Mucosa of stomach (tissue), 1 donor: ENCODE measurements around the gene SERPINB6.
"Not testable (repeated sequence)": the region's sequence is repeated elsewhere in the genome, so short reads cannot be mapped to it uniquely, and the experiment has no call there.

Experiments
- H3K27me3 ChIP-seq: one replicate; pipeline ENCODE4 v1.7.0; 2013; ENCODE audit warnings: mild to moderate bottlenecking, low read length; ENCODE audit not compliant: control insufficient read depth, insufficient read depth
- H3K36me3 ChIP-seq: one replicate; pipeline ENCODE4 v1.7.0; 2013; ENCODE audit warnings: low read length; ENCODE audit not compliant: control insufficient read depth, insufficient read depth
- H3K4me1 ChIP-seq: one replicate; pipeline ENCODE4 v1.7.0; 2013; ENCODE audit warnings: mild to moderate bottlenecking, low read length; ENCODE audit not compliant: control insufficient read depth, insufficient read depth
- H3K4me3 ChIP-seq: one replicate; pipeline ENCODE4 v1.7.0; 2013; ENCODE audit warnings: low read length
- H3K9ac ChIP-seq: one replicate; pipeline ENCODE4 v1.7.0; 2013; ENCODE audit warnings: mild to moderate bottlenecking, low read length, moderate library complexity
- H3K9me3 ChIP-seq: one replicate; pipeline ENCODE4 v1.7.0; 2013; ENCODE audit warnings: mild to moderate bottlenecking, low read length, moderate library complexity; ENCODE audit not compliant: control insufficient read depth
- donor health status: Pancreatic carcinoma.

SERPINB6 gene

DNA sequence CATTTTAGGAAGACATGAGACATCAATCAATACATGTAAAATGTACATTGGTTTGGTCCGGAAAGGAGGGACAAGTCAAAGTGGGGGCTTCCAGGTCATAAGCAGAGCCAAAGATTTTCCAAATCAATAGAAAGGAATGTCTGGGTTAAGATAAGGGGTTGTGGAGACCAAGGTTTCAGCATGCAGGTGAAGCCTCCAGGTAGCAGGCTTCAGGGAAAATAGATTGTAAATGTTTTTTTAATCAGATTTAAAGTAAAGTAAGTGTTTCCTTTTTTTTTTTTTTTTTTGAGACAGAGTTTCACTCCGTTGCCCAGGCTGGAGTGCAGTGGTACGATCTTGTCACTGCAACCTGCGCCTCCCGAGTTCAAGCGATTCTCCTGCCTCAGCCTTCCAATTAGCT, 51.5 kb downstream of the SERPINB6 start:
- no peak overlapping the region for H3K9ac ChIP-seq
- H3K27me3 ChIP-seq: no peaks in the 10 kb centered on the region
- no peaks in the 10 kb centered on the region for H3K9me3 ChIP-seq
- H3K36me3 ChIP-seq: no peaks in the 10 kb centered on the region
- H3K4me1 ChIP-seq: no peaks in the 10 kb centered on the region
- no peak overlapping the region for H3K4me3 ChIP-seq

- Histone ChIP-seq H3K9me3 (no peaks in the 10 kb centered on the region), H3K9ac (no peak overlapping the region), H3K36me3 (no peaks in the 10 kb centered on the region), H3K4me3 (no peak overlapping the region), H3K4me1 (peaks cover 4% of the 10 kb centered on the region), H3K27me3 (no peaks in the 10 kb centered on the region)
Measured at GRCh38 chr6:2919401-2919800, 52.0 kb downstream of the SERPINB6 start.

- H3K9ac ChIP-seq: no peak overlapping the region
Measured at GRCh38 chr6:2918936-2919335, 52.4 kb downstream of the SERPINB6 start.

GRCh38 chr6:2917801-2918445, 53.4 kb downstream of the SERPINB6 start:
- Histone ChIP-seq H3K4me1 (peaks cover 15% of the 10 kb centered on the region), H3K27me3 (no peaks in the 10 kb centered on the region), H3K36me3 (no peaks in the 10 kb centered on the region), H3K9ac (no peak overlapping the region), H3K4me3 (no peak overlapping the region), H3K9me3 (no peaks in the 10 kb centered on the region)

More at GRCh38 chr6:2918936-2919335, 52.4 kb downstream of the SERPINB6 start:
- Histone ChIP-seq H3K4me1 (peaks cover 8% of the 10 kb centered on the region), H3K27me3 (no peaks in the 10 kb centered on the region), H3K9me3 (no peaks in the 10 kb centered on the region), H3K4me3 (no peak overlapping the region), H3K36me3 (no peaks in the 10 kb centered on the region)

- Histone ChIP-seq H3K36me3 (no peaks in the 10 kb centered on the region), H3K27me3 (no peaks in the 10 kb centered on the region), H3K9me3 (no peaks in the 10 kb centered on the region), H3K4me3 (no peak overlapping the region), H3K4me1 (peaks cover 15% of the 10 kb centered on the region), H3K9ac (no peak overlapping the region)
Measured at GRCh38 chr6:2917065-2917464, 54.3 kb downstream of the SERPINB6 start.

DNA sequence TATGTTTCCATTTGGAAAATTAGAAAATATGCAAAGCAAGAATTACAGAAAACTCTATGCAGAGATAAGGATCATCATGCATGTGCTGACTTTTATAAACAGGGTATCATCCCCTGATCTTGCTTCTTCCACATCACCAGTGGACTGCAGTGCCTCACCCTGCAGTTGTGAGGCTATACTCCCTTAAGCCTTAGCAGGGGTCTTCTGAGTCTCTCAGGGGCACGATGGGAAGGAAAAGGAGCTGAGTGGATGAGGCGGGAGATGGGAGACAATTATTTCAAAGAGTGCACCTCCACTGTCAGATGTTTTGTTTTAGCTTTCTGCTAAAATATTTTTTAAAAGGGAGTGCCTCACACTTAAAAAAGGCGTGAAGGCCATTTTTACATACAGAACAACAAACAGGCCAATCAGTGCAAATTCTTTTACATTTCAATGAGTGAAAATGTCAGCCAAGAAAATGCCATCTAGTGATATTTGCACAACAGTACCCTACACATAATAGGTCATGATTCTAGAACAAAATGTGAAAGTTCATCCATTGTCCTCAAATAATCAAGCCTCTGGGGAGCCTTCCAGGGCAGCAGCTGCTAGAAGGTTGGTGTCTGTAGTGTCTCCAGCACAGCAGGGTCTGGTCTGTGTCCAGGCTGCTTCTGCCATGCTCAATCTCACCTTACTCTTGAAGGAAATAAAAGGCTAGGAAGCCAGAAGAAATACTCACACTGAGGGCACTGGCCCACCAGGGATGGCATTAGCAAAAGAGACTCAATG, 55.0 kb downstream of the SERPINB6 start:
- Histone ChIP-seq H3K36me3 (no peaks in the 10 kb centered on the region), H3K4me3 (no peak overlapping the region), H3K9me3 (no peaks in the 10 kb centered on the region), H3K4me1 (peaks cover 15% of the 10 kb centered on the region), H3K27me3 (no peaks in the 10 kb centered on the region), H3K9ac (no peak overlapping the region)

- no peak overlapping the region for H3K9ac ChIP-seq
- H3K27me3 ChIP-seq: no peaks in the 10 kb centered on the region
- no peaks in the 10 kb centered on the region for H3K36me3 ChIP-seq
- H3K9me3 ChIP-seq: no peaks in the 10 kb centered on the region
- H3K4me3 ChIP-seq: no peak overlapping the region
- H3K4me1 ChIP-seq: peaks cover 15% of the 10 kb centered on the region
Measured at GRCh38 chr6:2915150-2915549, 56.2 kb downstream of the SERPINB6 start.

DNA sequence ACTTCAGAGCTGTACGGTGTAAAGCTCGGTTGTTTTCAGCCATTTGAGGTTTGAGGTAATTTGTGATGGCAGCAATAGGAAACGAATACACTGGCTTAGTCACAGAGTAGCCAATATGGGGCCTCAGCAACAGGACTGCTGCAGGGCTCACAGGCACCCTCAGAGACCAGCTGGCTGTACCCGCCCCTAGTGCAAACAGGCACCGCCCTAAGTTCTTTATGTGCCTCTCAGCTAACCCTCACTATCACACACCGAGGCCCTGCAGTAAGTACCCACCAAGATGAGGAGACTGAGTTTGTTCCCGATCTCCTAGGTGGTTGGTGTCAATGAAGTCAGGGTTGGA, 57.1 kb downstream of the SERPINB6 start:
- Histone ChIP-seq H3K27me3 (no peaks in the 10 kb centered on the region), H3K36me3 (no peaks in the 10 kb centered on the region), H3K4me3 (no peak overlapping the region), H3K9me3 (no peaks in the 10 kb centered on the region), H3K4me1 (peaks cover 15% of the 10 kb centered on the region), H3K9ac (no peak overlapping the region)

DNA sequence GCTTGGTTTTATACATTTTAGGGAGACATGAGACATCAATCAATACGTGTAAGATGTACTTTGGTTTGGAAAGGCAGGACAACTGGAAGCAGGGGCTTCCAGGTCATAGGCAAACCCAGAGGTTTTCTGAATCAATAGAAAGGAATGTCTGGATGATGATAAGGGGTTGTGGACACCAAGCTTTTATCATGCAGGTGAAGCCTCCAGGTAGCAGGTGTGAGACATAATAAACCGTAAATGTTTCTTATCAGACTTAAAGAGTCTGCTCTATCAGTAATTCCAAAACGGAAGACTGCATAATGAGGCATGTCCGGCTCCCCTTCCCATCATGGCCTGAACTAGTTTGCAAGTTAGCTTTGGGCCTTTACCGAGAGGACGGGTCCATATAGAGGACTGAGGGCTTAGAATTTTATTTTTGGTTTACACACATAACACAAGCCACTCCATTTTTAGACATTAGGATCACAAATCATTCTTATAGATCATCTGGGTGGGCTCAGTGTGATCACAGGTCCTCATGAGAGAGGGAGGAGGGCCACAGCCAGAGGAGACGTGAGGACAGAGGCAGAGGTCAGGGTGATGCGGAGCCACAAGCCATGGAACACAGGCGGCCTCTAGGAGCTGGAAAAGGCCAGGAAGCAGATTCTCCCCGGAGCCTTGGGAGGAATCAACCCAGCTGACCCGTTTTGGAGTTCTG, 57.6 kb downstream of the SERPINB6 start:
- H3K9me3 ChIP-seq: no peaks in the 10 kb centered on the region
- H3K4me3 ChIP-seq: no peak overlapping the region
- H3K36me3 ChIP-seq: no peaks in the 10 kb centered on the region
- peaks cover 15% of the 10 kb centered on the region for H3K4me1 ChIP-seq
- no peak overlapping the region for H3K9ac ChIP-seq
- no peaks in the 10 kb centered on the region for H3K27me3 ChIP-seq

DNA sequence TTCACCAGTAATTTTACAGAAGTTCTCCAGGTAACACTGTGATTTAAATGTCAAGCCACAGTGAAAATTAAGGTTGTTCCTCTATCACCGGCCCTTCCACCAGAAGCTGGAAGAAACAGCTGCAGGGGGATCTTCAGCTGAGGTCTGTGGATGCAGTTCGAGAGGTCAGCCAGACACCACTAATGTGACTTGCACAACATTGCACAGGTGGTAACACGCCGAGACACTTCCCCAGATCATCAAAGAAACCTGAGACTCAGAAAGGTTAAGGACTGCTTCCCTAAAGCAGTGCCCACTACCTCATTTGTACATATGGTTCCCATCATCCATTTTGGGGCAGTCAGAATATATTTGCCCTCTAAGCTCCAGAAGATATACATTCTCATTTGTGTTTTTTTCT, 60.2 kb downstream of the SERPINB6 start:
- no peaks in the 10 kb centered on the region for H3K27me3 ChIP-seq
- no peak overlapping the region for H3K4me3 ChIP-seq
- no peaks in the 10 kb centered on the region for H3K36me3 ChIP-seq
- H3K4me1 ChIP-seq: peaks cover 15% of the 10 kb centered on the region
- no peaks in the 10 kb centered on the region for H3K9me3 ChIP-seq
- H3K9ac ChIP-seq: no peak overlapping the region

GRCh38 chr6:2909718-2910117, 61.6 kb downstream of the SERPINB6 start:
- Histone ChIP-seq H3K4me1 (peaks cover 14% of the 10 kb centered on the region), H3K36me3 (no peaks in the 10 kb centered on the region), H3K9me3 (no peaks in the 10 kb centered on the region), H3K27me3 (no peaks in the 10 kb centered on the region), H3K9ac (no peak overlapping the region), H3K4me3 (no peak overlapping the region)

DNA sequence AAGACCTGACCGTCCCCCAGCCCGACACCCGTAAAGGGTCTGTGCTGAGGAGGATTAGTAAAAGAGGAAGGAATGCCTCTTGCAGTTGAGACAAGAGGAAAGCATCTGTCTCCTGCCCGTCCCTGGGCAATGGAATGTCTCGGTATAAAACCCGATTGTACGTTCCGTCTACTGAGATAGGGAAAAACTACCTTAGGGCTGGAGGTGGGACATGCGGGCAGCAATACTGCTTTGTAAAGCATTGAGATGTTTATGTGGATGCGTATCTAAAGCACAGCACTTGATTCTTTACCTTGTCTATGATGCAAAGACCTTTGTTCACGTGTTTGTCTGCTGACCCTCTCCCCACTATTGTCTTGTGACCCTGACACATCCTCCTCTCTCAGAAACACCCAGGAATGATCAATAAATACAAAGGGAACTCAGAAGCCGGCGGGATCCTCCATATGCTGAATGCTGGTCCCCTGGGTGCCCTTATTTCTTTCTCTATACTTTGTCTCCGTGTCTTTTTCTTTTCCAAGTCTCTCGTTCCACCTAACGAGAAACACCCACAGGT, 62.2 kb downstream of the SERPINB6 start:
- not testable (repeated sequence) for H3K36me3 ChIP-seq, H3K4me1 ChIP-seq, H3K27me3 ChIP-seq

More for the DNA sequence above, 62.2 kb downstream of the SERPINB6 start:
- not testable (repeated sequence) for H3K9me3 ChIP-seq, H3K4me3 ChIP-seq, H3K9ac ChIP-seq
